ENCODE measurements around the gene GLP1R. TPM values are rescaled to one million over a fixed set of nuclear protein-coding genes. Genes with fewer than 3 reads are reported as not detected.

The GLP1R gene
- total and polyA plus RNA-seq, 8 donors = 0.05 to 9.0 (median 1.9) TPM; not detected in 4

- WGBS, 5 donors = 72 to 79% (median 77%) methylated on average over 5 of the region's 5 CpGs
- no peaks in the 10 kb centered on the region for H3K27me3 ChIP-seq
- DNase-seq = no peak
- H3K36me3 ChIP-seq = peaks cover 10 to 26% (median 17%) of the 10 kb centered on the region in 4 donors
- intact Hi-C loops (cut with DNase I; ENCODE audit: low total_unique reads) = no loop called here
- no peaks in the 10 kb centered on the region for H3K9me3 ChIP-seq
- H3K4me3 ChIP-seq = no peak overlapping the region
- TF ChIP-seq POLR2AphosphoS5 (IDR thresholded peaks at IDR 0.05) (no peak), EP300 (IDR thresholded peaks at IDR 0.05) (no peak), POLR2A (IDR thresholded peaks at IDR 0.05) (no peak), CTCF (IDR thresholded peaks at IDR 0.05) (no peak)
- no peak overlapping the region for H3K27ac ChIP-seq
- peaks cover 5 to 43% (median 22%) of the 10 kb centered on the region in 4 donors for H3K4me1 ChIP-seq
These were observed 62.7 kb downstream of the GLP1R start for GRCh38 chr6:39111280-39111679.

GRCh38 chr6:39113788-39114187 lies 65.2 kb downstream of the GLP1R start:
- Histone ChIP-seq H3K36me3 (peaks cover 10 to 25% (median 16%) of the 10 kb centered on the region in 4 donors), H3K4me3 (peak overlapping the region; percentile 56 to 77 (median 66)), H3K27ac (peak overlapping the region in 1 of 5 donors; percentile 95), H3K4me1 (peaks cover 5 to 31% (median 21%) of the 10 kb centered on the region in 4 donors), H3K27me3 (no peaks in the 10 kb centered on the region), H3K9me3 (no peaks in the 10 kb centered on the region)
- DNase-seq = no peak
- intact Hi-C loops (cut with DNase I; ENCODE audit: low total_unique reads) = no loop called here
- no peak for TF ChIP-seq EP300 (IDR thresholded peaks at IDR 0.05)
- no peak for TF ChIP-seq POLR2A (IDR thresholded peaks at IDR 0.05)
- no peak for TF ChIP-seq CTCF (IDR thresholded peaks at IDR 0.05)
- WGBS, 5 donors = 88 to 97% (median 92%) methylated on average over 1 of the region's 1 CpG

- H3K36me3 ChIP-seq = peaks cover 9 to 20% (median 12%) of the 10 kb centered on the region in 4 donors
- peaks cover 5 to 27% (median 20%) of the 10 kb centered on the region in 4 donors for H3K4me1 ChIP-seq
- intact Hi-C loops (cut with DNase I; ENCODE audit: low total_unique reads) = no loop called here
- no peak for TF ChIP-seq POLR2A (IDR thresholded peaks at IDR 0.05)
- H3K9me3 ChIP-seq = no peaks in the 10 kb centered on the region
- 0 to 3% (median 1%) methylated on average over 11 of the region's 11 CpGs for WGBS, 5 donors
- no peak for DNase-seq
- peak overlapping the region; percentile 92 to 95 (median 94) for H3K27ac ChIP-seq
- peak overlapping the region; percentile 56 to 77 (median 66) for H3K4me3 ChIP-seq
- H3K27me3 ChIP-seq = no peaks in the 10 kb centered on the region
These were observed 65.8 kb downstream of the GLP1R start for GRCh38 chr6:39114388-39114703.

GRCh38 chr6:39114704-39115599 lies 66.4 kb downstream of the GLP1R start, which contains the start of gene SAYSD1:
Gene SAYSD1, minus strand, starts transcription at chr6:39115186. Its CDS starts 97 bp downstream, at chr6:39115089.
- H3K4me1 ChIP-seq = peaks cover 5 to 27% (median 20%) of the 10 kb centered on the region in 4 donors
- peak within 1 kb of the TSS; percentile 56 to 77 (median 66) for H3K4me3 ChIP-seq
- intact Hi-C loops (cut with DNase I; ENCODE audit: low total_unique reads) = no loop called here
- peak within 1 kb of the TSS; percentile 92 to 95 (median 94) for H3K27ac ChIP-seq
- 1% methylated on average over 29 to 68 of the region's 68 CpGs for WGBS, 5 donors
- no peaks in the 10 kb centered on the region for H3K27me3 ChIP-seq
- no peak for TF ChIP-seq CTCF (IDR thresholded peaks at IDR 0.05)
- TF ChIP-seq POLR2AphosphoS5 (IDR thresholded peaks at IDR 0.05) = peak; percentile 81 to 94 (median 83)
- DNase-seq = peak; percentile 95 to 98
- H3K9me3 ChIP-seq = no peaks in the 10 kb centered on the region
- peaks cover 3 to 14% (median 6%) of the 10 kb centered on the region in 4 donors for H3K36me3 ChIP-seq

GRCh38 chr6:39118921-39119320 lies 70.3 kb downstream of the GLP1R start:
- WGBS, 5 donors = 88 to 95% (median 94%) methylated on average over 4 of the region's 4 CpGs
- Histone ChIP-seq H3K27ac (no peak overlapping the region), H3K4me1 (peaks cover 5 to 15% (median 14%) of the 10 kb centered on the region in 4 donors), H3K27me3 (no peaks in the 10 kb centered on the region), H3K9me3 (no peaks in the 10 kb centered on the region), H3K4me3 (no peak overlapping the region), H3K36me3 (no peaks in the 10 kb centered on the region)
- no peak for TF ChIP-seq EP300 (IDR thresholded peaks at IDR 0.05)
- no peak for TF ChIP-seq CTCF (IDR thresholded peaks at IDR 0.05)
- no peak for TF ChIP-seq POLR2A (IDR thresholded peaks at IDR 0.05)
- no peak for TF ChIP-seq POLR2AphosphoS5 (IDR thresholded peaks at IDR 0.05)
- no peak for DNase-seq
- intact Hi-C loops (cut with DNase I; ENCODE audit: low total_unique reads) = no loop called here

All from stomach (tissue), 9 donors.